Stimulated activated CD4-positive, alpha-beta T cell treated with anti-CD3 and anti-CD28 coated beads, Interleukin-4, amount 100 ng/mL, for 48 hours (primary cell): ENCODE results near the gene FOXRED2.
"Not testable (repeated sequence)": the region's sequence is repeated elsewhere in the genome, so short reads cannot be mapped to it uniquely, and the experiment has no call there.

Experiments
- DNase-seq, 2 donors: peaks; one replicate each; pipeline ENCODE4 v3.0.0-alpha.2; 2020; ENCODE audit warnings: low read depth in 2 of 2

Gene FOXRED2

DNA sequence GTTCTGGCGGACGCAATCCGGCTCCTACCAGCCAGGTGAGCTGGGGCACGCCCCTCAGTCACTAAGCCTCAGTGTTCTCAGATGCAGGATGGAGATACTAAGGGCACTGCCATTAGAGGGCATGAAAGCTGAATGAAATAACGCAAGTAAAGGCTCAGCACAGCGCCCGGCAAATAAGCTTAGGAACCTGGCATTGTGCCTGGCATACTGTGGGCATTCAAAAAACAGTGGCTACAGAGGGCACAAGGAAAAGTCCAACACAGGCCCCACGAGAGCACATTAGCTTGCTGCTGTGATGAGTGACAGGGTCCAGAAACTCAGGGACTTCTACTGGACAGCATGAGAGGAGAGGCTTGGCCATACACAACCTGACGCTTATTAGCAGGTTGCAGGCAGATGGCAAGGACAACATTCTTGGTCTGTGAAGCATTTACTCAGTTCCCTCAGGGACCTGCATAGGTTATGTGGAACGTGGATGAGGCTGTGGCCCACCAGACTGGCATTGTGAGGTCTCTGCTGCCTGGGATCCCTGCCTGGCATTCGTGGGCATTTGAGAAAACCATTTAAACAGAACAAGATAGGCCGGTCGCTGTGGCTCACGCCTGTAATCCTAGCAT lies 37.6 kb downstream of the FOXRED2 start:
- DNase-seq = no peak

DNA sequence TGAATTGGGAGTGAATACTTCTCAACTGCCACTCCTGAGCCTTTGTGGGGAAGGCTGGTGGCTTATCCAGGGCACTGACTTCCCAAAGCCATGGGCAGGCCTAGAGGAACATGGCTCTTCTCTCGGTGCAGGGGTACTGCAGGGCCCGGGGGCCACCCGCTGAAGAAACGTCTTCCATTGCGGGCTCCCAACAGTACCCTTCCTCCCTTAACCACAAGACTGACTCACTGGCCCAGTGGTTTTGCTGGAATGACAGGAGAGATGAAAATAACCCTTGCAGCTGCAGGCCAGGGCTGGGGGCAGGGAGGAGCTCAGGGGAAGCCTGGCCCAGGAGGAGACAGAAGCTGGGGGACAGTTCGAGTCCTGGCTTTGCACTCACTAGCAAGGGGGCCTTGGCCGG lies 38.9 kb downstream of the FOXRED2 start:
- DNase-seq = no peak

DNA sequence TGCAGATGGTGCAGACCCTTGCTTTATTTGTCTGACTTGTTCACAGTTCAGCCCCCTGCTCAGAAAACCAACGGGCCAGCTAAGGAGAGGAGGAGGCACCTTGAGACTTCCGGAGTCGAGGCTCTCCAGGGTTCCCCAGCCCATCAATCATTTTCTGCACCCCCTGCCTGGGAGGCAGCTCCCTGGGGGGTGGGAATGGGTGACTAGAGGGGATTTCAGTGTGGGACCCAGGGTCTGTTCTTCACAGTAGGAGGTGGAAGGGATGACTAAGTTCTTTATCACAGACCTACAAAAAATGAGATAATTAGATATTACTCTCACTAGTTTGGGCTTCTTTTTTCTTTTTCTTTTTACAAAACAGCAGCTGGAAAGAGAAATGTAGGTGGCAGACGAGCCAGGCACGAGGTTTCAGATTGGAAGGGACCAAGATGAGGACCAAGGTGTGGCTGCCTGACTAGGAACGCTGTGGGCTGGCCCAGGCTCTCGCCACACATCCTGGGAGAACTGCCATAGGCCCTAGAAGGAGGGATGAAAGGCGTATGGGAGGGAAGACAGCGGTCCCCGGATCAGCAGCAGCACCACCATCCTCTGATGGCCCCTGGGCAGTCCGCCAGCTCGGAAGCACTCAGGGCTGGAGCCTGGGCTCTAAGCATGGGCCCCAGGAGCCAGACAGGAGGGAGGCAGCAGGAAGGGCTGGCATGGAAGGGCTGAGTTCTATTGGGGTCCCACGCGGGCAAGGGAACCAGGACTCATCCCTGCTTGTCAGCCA lies 39.6 kb downstream of the FOXRED2 start:
- no peak for DNase-seq

DNA sequence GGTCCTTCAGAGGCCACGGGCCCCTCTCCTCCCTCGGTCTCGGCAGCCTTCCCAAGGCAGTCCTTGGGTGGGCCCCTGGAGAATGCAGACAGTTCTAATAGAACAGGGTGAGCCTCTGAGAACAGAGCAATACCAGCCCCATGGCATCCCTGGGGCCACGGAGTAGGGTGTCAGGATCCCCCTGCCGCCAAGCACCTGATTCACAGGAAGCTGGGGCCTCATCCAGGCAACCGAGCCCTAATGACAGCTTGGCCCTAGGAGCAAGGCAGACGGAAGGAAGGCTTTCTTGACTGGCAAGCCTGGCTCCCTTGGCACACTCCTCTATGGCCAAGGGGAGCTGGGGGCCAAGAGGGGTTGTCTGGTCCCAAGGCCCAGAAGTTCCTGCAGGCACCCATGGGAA lies 40.6 kb downstream of the FOXRED2 start:
- DNase-seq = no peak

DNA sequence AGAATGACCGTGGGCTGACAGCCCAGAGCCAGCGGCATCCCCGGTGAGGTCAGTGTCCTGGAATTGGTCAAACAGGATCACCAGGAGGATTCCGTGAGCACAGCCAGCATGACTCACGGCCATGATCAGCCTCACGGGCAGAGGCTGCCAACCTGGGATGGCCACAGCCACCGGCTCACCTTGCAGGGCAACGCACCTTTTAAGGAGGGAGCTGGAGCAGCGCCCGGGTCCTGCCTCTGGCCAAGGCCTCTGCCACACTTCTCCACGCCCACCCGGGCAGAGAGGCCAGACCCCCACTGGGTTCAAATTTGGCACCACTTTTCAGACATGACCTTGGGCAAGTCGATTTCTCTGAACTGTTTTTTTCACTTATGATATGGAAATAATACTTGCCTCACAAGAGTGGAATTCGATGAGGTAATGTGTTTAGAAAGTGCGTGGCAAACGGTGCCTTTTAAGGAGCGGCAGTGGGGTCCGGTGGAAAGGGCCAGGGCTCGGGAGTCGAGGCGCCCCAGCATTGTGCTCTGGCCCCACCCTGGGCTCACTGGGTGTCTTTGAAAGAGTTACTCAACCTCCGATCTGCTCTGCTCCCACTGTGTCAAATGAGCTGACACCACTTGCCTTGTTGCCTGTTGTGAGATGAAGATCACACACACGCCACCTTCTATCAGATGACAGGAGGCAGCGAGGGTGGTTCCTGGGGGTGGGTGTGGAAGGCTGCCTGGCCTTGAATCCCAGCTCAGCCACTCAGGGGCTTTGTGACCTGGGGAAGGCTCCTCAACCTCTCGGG lies 41.4 kb downstream of the FOXRED2 start:
- DNase-seq = no peak

DNA sequence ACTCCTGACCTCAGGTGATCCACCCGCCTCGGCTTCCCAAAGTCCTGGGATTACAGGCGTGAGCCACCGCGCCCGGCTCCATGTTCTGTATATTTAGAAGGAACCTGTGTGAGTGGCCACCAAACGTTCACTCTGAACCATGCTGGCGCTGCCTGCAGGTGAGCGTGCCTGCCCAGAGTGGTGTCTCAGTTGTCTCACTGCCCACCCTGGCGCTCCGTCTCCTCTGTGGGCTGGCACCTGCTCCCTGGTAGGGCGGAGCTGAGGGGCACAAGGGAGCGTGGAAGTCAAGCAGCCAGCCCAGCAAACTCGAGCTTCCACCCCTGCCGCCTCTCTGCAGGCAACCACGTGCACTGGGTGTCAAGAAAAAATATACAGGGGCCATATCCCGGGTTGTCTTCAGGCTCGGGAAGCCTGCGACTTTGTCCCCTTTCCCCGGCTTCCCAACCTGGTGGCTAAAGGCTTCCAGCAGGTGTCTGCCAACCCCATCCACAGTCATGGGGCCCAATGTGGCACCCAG lies 42.1 kb downstream of the FOXRED2 start:
- no peak for DNase-seq

DNA sequence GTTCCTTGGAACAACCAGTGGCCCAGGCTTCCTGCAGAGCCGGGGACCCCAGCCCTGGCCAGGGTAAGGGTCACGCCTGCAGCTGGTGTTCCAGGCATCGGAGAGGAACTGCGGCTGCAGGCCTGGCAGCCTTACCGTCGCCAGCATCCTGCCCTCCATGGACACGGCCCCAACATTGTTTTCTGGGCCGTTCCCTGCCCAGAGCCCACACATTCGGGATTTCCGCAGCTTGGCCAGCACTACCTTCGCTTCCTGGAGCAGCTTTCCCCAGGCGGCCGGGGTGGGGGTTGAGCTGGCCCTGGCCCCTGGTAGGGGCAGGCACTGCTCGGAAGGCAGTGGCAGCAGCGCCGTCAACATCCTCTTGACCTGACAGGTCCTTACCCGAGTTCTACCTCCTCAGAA lies 43.1 kb downstream of the FOXRED2 start:
- DNase-seq = no peak

DNA sequence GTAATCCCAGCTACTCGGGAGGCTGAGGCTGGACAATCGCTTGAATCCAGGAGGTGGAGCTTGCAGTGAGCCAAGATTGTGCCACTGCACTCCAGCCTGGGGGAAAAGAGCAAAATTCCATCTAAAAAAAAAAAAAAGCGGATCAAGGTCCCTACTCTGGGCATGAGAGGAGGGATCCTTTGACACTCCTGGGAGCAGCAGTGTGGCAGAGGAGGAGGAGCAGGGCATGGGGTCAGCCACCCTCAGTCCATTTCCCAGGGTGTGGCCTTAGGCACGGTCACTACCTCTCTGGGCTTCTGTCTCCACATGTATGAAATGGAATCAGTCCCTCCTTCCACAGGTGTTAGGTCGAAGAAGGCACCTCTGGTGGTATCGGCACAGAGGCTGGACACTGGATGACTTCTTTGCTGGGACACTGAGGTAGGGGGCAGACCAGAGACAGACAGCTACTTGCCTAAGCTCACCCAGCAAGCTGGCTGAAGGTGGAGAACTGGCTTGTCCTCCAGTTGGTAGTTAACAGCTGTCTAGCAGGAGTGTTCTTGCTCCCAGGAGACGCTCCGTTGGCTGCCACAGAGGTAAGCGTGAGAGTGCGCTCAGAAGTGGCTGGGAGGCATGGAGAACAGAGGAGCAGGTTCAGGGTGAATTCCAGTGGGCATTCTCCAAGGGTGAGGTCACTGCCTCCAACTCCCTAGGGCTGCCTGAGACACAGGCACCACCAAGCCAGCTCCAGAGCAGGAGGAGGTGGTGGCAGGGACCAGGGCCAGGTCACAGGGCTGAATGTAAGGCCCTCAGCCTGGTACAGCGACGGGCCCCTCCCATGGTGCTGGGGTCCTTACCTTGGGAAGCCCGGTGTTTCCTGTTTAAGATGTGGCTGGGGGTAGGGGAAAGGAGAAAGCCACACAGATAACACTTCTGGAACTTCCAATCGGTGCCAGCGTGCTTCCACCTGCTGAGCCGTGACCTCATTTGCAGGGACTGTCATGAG lies 44.9 kb downstream of the FOXRED2 start:
- no peak for DNase-seq

DNA sequence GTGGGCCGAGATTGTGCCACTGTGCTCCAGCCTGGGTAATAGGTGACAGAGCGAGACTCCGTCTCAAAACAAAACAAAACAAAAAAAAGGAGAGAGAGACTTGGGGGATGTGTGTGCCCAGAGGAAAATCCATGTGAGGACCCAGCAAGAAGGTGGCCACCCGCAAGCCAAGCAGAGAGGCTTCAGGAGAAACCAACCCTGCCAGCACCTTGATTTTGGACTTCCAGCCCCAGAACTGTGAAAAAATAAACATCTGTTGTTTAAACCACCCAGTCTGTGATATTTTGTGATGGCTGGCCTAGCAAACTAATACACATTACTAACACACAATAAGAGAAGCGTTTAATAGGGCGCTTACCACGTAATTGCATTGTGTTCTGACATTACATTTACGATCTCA lies 46.6 kb downstream of the FOXRED2 start:
- no peak for DNase-seq

DNA sequence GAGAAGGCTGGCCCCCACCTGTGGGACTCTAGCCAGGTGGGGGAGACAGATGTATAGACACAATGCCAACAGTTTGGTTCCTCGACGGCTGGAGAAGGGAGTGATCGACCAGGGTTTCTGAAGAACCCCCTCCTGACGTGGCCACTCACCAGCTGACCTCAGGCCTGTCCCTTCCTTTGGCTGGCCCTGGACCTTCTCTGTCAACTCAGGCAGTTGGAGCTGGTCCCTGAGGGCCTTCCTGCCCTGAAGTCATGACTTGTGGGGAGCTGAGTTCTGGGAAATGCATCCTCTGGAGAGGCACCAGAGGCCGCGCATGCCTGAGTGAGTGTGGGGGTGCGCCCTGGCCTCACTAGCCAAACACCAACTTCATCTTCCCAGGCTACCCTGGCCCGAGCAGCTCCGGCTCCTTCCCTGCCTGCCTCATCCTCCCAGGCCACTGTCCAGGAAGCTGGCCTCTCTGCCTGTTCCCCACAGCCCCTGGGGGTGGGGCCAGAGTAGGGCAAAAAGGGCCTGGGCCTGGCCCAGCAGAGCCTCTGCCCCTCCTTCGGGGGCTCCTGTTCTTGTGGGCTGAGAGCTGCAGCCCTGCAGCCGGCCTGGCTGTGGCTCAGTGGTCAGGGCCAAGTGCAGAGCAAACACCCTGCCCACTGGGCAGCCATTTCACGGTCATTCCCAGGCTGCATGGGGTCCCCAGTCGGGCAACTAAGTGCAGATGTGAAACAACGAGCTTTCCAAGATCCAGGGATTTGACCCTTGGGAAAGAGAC lies 49.0 kb downstream of the FOXRED2 start:
- DNase-seq = no peak

DNA sequence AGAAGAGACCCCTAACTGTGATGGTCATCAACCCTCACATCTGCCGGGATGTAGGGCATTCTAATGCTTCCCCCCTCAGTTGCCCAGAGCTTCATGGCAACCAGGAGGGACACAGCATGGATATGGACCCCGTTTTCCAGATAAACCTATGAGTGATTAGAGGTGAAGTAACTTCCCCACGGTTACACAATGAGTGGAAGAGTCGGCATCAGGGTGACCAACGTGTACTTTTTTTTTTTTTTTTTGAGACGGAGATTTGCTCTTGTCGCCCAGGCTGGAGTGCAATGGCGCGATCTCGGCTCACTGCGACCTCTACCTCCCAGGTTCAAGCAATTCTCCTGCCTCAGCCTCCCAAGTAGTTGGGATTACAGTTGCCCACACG lies 50.4 kb downstream of the FOXRED2 start:
- DNase-seq = no peak

DNA sequence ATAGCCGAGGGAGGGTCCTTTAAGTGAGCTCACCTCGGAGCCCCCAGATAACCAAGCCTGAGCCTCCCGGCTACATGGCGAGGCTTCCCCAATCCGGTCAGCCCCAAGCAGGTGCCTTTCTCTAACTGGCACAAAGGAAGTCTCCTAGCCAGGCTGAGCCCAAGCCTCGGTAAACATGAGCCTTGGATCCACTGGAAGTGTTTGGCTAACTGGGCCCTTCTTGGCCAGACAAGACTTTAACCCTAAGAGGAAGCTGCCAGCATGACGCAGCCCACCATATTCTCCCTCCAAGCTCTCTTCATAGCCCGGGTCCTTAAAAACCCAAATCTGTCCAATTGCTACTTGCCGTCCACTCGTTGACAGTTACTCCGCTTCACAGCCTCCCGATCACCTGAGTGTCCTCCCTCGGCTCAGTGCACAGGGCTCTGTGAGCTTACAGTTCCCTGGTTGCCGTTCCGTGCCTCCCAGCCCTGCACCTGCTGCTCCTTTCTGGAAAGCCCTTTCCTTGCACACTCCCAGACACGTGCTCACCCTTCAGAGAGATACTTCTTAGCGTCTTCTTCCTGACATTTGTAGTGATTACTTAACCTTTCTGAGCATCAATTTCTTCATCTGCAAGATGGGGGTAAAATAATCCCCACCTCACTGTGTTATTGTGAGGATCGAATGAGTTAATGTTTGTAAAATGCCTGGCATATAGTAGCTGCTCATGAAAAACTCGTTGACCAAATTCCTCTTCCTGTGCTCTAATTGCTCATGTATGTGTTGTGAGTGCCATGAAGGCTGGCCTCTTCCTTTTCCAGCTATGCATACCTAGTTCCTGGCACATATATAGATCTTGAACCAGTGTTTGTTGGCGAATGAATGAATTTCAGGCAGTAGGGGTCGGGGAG lies 51.0 kb downstream of the FOXRED2 start:
- DNase-seq = no peak

DNA sequence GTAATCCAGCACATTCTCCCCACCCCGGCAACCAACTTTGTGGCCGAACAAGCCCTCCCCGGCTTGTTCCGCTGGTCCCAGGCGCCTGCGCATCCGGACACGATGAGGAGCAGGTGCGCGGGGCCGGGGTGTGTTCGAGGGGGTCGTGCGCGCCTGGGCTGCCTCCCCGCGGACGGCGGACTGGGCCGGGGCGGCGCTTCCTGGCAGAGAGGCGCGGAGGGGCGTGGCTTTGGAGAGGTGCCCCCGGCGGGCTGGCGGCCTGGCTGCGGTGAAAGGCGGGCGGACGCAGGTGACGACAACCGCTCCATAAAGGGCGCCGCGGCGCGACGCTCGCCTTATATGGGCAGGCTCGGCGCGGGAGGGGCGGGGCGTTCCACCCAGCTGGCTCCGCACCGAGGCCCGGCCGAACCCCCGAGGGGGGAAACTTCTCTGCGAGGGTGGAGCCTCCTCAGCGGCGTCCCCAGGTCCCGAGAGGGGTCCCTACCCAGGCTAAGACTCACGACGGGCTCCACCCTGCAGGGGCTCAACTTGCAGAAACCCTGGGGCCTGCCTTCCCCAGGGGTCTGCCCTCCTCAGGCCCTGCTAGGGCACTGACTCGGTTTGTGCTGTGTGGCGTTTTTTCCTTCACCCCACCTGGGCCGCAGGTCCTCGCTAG lies 51.8 kb downstream of the FOXRED2 start:
- DNase-seq = peak; percentile 94 to 96

DNA sequence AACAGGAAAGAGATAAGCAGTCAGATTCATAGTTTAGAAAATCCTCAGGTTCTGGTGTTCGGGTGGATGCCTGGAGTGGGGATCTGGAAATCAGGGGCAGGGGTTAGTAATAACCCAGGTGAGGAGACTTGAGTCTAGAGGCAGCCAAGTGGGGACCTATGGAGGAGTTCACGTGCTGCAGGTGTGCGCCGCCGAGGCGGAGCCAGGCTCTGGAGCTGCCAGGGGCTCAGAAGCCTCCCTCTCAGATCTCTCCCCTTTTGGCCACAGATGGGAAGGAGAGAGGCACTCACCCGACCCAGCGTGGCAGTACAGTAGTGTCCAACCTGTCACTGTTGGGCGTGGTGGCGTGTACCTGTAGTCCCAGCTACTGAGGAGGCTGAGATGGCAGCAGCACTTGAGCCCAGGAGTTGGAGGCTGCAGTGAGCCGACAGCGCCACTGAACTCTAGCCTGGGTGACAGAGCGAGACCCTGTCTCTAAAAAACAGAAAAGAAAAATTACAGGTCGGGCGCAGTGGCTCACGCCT lies 52.9 kb downstream of the FOXRED2 start:
- DNase-seq = no peak

DNA sequence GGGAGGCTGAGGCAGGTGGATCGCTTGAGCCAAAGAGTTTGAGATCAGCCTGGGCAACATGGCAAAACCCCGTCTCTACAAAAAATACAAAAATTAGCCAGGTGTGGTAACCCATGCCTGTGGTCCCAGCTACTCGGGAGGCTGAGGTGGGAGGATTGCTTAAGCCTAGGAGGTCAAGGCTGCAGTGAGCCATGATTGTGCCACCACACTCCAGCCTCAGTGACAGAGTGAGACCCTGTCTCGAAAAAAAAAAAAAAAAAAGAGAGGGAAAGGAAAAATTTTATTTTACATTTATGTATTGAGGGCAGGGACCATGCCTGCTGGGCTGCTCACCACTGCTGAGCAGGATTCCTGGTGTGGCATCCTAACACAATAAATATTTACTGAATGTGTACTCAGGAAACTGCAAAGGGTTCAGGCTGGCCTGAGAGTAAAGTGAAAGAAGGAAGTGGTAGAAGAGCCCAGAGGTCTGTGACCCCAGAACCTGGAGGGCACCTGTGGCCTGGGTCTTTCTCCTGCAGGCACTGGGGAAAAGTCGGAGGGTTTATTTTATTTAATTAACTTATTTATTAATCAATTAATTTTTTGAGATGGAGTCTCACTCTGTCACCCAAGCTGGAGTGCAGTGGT lies 53.7 kb downstream of the FOXRED2 start:
- DNase-seq = not testable (repeated sequence)

DNA sequence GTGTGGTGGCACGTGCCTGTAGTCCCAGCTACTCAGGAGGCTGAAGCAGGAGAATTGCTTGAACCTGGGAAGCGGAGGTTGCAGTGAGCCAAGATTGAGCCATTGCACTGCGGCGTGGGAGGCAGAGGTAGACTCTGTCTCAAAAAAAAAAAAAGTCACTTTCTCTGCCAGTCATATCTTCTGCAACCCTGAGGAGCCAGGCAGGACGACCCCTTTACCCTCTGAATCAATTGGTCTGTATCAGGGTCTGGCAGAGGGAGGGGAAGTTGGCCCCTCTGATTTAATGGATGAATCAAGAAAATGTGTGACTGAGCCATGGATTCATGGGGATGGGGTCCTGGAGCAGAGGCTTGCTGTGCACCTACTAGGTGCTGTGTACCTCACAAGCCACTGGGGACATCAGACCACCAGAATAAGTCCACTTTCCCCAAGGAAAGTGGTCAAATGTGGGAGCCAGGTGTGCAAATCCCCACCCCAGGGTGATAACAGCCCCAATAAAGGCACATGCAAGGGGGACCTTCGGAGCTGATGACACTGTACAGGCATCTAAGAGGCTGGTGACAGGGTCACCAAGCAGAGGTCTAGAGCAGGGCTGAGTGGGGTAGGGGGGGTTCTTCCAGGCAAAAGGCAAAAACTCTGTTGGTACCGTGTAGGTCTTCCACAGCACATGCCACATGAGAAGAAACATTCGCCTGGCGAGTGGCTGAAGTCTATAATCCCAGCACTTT lies 54.4 kb downstream of the FOXRED2 start:
- no peak for DNase-seq

DNA sequence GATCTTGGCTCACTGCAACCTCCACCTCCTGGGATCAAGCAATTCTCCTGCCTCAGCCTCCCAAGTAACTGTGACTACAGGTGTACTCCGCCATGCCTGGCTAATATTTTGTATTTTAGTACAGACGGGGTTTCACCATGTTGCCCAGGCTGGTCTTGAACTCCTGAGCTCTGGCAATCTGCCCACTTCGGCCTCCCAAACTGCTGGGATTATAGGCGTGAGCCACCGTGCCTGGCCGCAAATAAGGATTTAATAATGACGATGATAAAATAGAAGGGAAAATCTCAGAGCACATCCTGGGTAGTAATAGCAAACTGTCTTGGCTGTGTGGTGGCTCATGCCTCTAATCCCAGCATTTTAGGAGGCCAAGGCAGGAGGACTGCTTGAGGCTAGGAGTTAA lies 55.9 kb downstream of the FOXRED2 start:
- not testable (repeated sequence) for DNase-seq
